GM12875 (cell line): ENCODE measurements around the gene CYP2C9.
"Not testable (repeated sequence)": the region's sequence is repeated elsewhere in the genome, so short reads cannot be mapped to it uniquely, and the experiment has no call there.

Experiments used
- H3K4me3 ChIP-seq: one replicate; pipeline ENCODE4 v1.5.1; 2011; ENCODE audit warnings: low read depth, low read length, control low read depth
- TF ChIP-seq, protein P1 (sequence below): IDR thresholded peaks from 2 replicates; pipeline ENCODE4 v1.5.1; 2011; ENCODE audit warnings: low read depth, mild to moderate bottlenecking, control low read depth, inconsistent platforms, low read length, moderate library complexity, borderline replicate concordance; ENCODE audit not compliant: insufficient read depth

The CYP2C9 gene

DNA sequence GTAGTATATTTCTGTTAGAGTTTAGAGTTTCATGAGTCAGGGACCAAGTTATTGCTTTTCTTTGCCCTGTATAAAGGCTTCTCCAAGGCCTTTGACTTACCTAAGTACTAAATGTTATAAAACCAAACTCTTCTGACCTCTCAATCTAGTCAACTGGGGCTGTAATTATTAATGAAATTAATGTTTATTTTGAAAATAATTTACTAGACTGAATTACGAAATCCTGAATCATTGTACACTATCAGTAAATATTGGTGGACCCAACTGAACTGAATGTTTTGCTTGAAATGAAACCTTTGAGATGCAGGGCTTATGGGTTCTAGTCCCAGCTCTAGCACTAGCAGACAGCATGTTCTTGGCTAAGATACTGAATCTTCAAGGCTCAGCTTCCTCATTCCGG, 1.7 kb upstream of the CYP2C9 start:
- TF ChIP-seq, protein P1, sequence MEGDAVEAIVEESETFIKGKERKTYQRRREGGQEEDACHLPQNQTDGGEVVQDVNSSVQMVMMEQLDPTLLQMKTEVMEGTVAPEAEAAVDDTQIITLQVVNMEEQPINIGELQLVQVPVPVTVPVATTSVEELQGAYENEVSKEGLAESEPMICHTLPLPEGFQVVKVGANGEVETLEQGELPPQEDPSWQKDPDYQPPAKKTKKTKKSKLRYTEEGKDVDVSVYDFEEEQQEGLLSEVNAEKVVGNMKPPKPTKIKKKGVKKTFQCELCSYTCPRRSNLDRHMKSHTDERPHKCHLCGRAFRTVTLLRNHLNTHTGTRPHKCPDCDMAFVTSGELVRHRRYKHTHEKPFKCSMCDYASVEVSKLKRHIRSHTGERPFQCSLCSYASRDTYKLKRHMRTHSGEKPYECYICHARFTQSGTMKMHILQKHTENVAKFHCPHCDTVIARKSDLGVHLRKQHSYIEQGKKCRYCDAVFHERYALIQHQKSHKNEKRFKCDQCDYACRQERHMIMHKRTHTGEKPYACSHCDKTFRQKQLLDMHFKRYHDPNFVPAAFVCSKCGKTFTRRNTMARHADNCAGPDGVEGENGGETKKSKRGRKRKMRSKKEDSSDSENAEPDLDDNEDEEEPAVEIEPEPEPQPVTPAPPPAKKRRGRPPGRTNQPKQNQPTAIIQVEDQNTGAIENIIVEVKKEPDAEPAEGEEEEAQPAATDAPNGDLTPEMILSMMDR, result no peak
- no peak overlapping the region for H3K4me3 ChIP-seq

DNA sequence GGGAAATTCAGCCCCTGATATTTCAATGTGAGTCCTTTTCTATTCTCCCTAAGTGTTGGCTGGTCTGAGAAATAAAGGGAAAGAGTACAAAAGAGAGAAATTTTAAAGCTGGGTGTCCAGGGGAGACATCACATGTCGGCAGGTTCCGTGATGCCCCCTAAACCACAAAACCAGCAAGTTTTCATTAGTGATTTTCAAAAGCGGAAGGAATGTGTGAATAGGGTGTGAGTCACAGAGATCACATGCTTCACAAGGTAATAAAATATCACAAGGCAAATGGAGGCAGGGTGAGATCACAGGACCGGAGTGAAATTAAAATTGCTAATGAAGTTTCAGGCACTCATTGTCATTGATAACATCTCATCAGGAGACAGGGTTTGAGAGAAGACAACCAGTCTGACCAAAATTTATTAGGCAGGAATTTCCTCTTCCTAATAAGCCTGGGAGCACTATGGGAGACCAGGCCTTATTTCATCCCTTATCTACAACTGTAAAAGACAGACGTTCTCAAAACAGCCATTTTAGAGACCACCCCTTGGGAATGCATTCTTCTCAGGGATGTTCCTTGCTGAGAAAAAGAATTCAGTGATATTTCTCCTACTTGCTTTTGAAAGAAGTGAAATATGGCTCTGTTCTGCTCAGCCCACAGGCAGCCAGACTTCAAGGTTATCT, 5.1 kb downstream of the CYP2C9 start:
- H3K4me3 ChIP-seq, result not testable (repeated sequence)

DNA sequence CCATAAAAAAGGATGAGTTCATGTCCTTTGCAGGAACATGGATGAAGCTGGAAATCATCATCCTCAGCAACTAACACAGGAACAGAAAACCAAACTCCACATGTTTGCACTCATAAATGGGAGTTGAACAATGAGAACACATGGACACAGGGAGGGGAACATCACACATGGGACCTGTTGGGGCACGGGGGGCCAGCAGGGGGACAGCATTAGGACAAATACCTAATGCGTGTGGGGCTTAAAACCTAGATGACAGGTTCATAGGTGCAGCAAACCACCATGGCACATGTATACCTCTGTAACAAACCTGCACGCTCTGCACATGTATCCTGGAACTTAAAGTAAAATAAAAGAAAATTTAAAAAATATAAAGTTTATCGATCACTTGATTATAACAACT, 7.7 kb downstream of the CYP2C9 start:
- H3K4me3 ChIP-seq, result not testable (repeated sequence)

DNA sequence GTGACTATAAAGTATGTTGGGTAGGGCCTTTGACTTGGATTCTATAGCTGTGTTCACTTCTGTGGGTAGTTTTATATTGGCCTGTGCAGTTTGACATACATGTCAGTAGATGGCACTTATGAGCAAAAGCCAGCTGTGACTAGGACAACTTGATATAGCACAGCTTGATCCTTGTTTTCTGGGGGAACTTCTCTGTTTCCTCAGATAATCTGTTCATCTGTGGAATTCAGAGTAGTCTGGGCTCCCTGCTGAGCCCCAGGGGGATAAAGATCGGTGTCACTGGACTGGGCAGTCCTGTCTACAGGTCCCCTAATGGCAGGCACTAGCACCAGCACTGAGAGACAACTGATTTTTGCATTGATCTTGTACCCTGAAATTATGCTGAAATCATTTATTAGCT, 25.4 kb downstream of the CYP2C9 start:
- H3K4me3 ChIP-seq, result no peak overlapping the region
- TF ChIP-seq, protein P1, result peak; percentile 68; the same call in 1 of the 2 replicates

DNA sequence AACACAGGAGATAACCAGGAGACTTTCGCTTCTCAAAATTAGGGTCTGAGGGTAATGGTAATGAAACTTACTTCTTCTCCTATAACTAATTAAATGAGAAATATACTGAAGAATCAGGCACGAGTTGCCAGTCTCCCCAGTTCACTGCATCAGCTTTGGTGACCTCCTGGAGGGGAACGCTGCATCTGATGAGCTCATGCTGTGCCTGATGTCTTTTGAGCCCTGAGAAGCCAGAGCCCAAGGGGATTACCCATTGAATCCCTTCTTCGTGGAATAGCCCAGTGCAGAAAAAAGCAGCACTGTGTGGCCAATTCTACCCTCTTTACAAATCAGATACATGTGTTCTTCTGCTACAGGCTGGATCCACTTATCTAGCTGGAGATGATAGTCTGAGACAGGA, 45.1 kb downstream of the CYP2C9 start:
- no peak overlapping the region for H3K4me3 ChIP-seq
- TF ChIP-seq, protein P1, result no peak

DNA sequence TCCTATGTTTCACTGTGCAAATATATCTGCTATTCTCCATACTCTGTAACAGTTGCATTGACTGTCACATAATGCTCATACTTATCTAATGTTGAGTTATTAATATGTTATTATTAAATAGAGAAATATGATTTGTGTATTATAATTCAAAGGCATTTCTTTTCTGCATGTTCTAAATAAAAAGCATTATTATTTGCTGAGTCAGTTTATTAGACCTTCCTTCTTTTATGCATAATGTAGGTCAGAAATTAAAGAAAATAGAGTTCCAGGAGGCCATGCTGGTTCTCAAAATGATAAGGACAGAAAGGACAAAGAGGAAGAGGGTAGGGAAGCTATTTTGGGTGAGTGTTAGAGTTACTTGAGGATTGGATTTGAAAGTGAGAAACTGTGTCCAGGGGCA, 50.7 kb downstream of the CYP2C9 start:
- TF ChIP-seq, protein P1, result no peak
- no peak overlapping the region for H3K4me3 ChIP-seq

DNA sequence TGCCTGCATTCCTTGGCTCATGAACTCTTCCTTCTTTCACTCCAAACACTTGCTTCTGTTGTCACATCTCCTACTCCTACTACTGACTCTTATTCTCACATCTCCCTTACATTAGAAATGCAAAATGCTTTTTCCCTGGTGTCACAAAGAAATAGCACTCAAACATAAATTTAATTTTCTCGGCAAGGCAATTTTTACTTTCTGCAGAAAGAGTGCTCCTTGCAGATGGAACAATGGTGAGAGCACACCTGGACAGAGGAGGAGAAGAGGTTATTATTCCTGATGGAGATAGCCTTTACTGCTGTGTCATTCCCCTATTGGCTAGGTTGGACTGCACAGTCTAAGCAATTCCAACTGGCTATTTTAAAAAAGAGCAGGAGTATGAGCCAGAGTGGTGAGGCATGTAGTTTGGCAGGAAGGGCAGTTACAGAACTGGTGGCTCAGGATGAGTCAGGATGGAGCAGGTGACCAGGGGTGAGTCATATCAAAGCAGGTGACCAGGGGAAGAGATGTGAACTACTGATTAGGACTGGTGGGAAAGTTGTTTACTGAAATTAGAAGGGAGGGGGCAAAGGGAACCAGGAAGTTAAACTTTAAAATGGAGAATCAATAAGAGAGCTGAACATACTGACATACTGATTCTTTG, 52.9 kb downstream of the CYP2C9 start:
- no peak overlapping the region for H3K4me3 ChIP-seq
- TF ChIP-seq, protein P1, result no peak

DNA sequence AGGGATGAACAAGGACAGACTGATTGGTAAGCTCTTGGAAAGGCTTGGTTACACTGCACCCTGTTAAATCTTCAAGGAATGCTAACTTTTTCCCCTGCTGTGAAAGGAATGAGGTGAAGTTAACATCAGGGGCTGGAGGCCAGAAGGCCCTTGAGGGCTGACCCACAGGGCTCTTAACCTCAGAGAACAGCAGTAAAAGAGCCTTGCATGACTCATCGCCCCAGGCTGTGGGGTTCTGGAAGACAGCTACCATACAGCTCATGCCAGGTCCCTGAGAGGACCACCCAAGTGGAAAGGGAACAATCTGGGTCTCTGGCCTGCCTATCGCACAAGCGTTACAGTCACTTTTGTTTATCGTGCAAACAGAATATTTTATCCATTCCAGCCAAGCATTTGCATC, 54.4 kb downstream of the CYP2C9 start:
- no peak overlapping the region for H3K4me3 ChIP-seq
- TF ChIP-seq, protein P1, result no peak
